Subcutaneous adipose tissue (tissue), 4 donors: Measurements from ENCODE around the gene DLG5. TPM values are rescaled to one million over a fixed set of nuclear protein-coding genes. Genes with fewer than 3 reads are reported as not detected.

Source experiments
- total RNA-seq, 4 donors: library from RNA; depleted of rRNA; stranded (reverse); fragments of >200 nt; gene quantifications; one replicate each; pipeline ENCODE4 v1.1.0, GENCODE V29; 2016
- TF ChIP-seq, protein P1 (sequence below): fragments of 450-650 bp; IDR thresholded peaks from one replicate; pipeline ENCODE4 v1.5.1; 2016; ENCODE audit warnings: low read depth, mild to moderate bottlenecking, control low read depth, antibody characterized with exemption, moderate library complexity

The DLG5 gene
- total RNA-seq, 4 donors from 2014 or later, result 23.0 to 59.5 (median 33.7) TPM

DNA sequence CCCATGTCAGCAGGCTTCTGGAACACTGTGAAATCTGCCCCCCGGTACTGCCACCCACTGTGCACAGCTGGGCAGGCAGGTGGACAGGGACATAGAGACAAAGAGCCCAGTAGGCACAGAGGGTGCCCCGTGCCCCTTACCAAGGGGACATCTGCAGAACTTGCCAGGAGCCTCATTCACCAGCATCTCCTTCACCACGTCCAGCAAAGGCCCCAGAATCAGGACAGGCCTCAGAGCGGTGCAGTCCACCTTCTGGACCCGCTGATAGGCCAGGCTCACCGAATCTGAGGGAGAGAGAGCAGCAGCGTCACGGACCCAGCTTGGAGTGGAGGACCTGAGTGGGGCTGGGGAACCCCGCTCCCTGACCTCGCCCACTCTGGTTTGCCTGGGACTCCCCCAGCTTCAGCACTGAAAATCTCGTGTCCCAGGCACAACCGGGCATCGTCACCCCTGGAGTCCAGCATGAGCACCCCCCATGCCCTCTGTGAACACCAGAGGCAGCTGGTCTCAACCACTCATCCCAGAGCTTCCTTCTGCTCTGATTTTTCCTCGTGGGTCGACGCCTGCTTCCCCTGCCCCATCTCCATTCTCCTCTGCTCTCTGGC is 130.1 kb downstream of the DLG5 start:
- TF ChIP-seq, protein P1, sequence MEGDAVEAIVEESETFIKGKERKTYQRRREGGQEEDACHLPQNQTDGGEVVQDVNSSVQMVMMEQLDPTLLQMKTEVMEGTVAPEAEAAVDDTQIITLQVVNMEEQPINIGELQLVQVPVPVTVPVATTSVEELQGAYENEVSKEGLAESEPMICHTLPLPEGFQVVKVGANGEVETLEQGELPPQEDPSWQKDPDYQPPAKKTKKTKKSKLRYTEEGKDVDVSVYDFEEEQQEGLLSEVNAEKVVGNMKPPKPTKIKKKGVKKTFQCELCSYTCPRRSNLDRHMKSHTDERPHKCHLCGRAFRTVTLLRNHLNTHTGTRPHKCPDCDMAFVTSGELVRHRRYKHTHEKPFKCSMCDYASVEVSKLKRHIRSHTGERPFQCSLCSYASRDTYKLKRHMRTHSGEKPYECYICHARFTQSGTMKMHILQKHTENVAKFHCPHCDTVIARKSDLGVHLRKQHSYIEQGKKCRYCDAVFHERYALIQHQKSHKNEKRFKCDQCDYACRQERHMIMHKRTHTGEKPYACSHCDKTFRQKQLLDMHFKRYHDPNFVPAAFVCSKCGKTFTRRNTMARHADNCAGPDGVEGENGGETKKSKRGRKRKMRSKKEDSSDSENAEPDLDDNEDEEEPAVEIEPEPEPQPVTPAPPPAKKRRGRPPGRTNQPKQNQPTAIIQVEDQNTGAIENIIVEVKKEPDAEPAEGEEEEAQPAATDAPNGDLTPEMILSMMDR, result no peak

DNA sequence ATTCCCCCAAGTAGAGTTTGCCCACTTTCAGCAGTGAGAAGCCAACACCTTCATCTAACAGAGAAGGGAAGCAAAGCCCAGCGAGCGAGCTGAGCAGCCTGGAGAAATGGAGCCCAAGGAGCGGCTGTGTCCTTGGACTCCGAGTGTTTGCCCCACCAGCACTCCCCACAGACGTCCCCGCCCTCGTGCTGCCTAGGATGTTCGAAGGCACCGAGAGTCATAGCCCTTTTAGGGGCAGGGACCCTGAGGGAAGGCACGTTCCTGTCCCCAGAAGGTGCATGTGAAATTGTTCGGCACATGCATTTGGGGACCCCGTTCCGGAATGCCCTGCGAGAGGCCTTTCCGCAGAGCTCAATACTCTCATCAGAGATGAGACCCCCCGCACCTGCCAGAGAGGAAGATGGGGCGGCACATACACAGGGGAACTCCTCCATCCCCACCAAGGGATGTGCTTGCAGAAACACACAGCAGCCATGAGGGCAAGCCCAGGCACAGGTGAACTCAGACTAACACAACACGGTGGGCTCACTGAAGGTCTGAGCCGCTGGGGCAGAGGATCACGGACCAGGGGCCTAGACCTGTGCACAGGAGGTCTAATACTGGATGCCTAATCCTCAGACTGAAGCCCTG is 131.0 kb downstream of the DLG5 start:
- TF ChIP-seq, protein P1, result no peak

DNA sequence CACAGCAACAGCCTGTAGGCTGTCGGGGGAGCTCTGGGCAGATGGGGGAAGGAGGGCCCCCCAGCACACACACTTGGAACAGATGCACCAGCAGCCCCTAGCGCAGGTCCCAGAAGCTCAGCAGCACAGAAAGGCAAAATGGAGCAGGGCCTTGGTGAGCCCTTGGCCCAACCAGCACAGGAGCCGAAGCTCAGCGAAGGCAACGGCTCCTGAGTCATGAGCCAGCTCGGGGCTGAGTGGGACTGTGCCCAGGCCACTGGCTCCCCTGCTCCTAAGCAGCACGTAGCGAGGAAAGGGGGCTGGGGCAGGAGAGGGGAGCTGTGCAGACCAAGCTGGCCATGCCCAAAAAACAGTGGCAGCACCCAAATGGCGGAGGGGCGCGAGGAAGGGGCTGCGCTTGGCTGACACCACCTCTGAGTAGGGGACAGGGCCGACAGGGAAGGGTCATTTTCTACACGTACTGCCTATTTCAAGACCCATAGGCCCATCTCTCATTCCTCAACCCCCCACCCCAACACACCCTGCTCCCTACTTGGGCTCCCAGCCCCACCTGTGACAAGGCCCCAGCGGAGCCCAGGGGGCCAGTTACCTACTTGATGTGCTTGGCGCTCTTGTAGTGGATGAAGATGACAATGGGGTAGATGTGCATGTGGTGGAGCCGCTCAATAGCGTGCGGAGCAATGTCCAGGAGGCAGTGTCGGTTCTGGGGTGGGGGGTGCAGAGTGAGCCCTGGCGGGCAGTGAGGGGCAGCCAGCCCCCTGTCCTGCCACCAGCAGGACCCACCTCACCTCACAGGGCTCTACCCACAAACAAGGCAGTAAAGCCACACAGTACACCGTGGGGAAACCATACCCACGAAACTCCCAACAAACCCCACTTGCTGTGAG is 132.1 kb downstream of the DLG5 start:
- TF ChIP-seq, protein P1, result no peak

DNA sequence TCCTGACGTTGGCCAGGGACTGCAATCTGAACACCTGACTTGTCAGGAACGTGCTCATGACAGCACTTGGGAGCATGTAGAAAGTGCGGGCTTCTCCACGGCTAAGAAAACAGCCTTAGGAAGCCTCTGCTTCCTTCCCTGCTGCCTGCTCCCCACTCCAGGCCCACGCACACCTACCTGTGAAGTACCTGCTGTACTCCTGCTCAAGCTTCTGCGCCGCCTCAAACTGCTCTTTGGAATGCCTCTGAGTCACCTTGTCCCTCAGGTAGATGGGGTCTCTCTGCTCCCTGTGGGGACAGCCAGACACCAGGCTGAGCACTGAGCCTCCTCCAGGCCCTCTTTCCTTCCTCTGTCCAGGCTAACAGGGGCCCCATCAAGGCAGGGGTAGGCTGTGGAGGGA is 132.7 kb downstream of the DLG5 start:
- TF ChIP-seq, protein P1, result no peak

DNA sequence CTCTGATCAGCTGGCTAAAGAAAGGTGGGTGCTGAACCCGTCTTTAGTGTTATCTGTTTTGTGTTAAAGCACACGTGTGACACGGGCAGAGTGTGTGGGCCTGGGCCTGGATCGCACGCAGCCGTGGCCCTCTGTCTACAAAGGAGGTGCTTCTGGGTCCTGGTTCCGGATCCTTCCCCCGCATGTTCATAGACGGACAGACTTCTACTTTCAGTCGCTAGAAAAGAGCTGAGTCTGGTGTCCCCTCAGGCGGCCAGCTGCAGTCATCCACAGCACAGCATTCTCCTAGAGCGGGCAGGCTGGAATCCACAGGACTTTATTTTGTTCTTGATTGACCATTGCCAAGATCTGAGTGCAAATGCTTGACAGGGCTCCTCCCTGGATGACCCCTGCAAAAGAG is 134.4 kb downstream of the DLG5 start:
- TF ChIP-seq, protein P1, result no peak

DNA sequence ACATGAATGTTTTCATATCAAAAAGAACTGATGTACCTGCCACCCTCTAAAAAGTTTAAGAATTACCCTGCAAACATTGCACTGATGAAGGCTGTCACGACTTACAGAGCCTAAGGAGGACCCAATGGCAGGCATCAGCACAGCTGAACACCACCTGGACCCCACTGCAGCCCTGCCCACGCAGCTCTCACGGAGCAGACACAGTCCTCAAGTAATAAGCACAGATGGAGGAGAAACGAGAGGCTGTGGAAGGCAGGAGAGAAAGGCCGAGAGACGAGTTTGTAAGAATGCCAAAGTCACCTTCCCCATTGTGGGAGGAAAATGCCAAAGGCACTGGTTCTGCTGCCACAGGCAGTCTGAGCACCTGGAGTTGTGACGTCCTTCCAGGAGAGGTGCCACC is 135.0 kb downstream of the DLG5 start:
- TF ChIP-seq, protein P1, result no peak

DNA sequence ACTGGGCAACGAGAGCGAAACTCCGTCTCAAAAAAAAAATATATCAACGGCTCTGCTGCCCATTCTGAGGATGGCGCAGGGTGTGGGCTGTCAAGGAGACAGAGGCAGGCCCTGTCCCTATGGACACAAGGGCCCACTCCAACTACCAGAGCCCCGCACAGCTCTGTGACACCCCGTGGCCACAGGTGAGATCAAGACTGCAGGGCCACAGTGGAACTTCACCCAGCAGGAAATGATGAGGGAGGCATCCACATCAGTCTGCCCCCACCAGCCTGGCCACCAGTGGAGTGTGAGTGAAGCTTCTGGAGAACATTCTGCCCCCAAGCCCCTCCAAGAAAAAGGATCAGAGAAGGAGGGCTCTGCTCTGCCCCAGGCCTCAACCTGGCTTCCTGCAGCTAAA is 136.7 kb downstream of the DLG5 start:
- TF ChIP-seq, protein P1, result no peak
